Suppressor macrophage treated with lipopolysaccharide for 1 hour (primary cell): ENCODE results near the gene LDB3.

ENCODE experiments used
- DNase-seq, 3 donors: peaks; one replicate each; pipeline ENCODE4 v3.0.0-alpha.2; 2020 to 2022

Gene LDB3

DNA sequence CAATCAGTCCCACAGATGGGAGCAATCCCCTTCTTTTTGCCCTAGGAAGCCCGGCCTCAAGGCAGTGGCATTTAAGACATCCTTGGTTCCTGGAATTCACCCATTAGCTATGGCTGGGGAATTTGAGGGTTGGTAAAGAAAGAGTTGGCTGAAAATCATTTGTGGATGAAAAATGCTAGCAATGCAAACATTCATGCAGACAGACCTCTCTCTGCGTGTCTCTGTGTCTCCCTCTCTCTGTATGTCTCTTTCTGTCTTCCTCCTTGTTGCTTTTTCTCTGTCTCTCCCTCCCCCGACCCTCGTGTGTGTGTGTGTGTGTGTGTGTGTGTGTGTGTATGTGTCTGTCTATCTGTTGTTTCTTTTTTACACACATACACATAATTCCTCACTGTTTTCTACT, 19.4 kb downstream of the LDB3 start:
- DNase-seq, result no peak

DNA sequence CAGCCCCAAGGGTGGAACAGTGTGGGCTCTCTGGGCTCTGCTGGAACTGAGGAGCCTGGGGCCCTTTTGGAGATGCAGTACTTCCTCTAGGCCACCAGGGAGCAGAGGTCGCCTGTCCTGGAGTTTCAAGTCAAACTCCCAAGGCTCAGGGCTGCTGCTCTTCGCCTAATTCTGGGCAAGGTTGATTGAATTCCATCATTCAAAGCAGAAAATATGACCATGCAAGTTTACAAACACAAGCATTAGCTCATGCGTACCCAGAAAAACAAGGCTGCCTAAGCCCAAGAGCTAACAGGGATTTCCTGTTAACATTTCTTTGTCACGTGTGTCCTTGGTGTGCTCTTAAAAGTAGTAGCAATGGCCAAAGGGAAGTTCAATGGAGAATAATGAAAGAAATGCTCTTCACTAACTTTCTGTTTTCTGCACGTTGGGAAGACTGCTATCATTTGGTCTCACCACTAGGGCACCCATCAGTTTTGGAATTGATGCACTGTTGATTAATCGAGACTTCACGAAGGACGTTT, 20.1 kb downstream of the LDB3 start:
- peak; percentile 62 to 75 (median 74) for DNase-seq

DNA sequence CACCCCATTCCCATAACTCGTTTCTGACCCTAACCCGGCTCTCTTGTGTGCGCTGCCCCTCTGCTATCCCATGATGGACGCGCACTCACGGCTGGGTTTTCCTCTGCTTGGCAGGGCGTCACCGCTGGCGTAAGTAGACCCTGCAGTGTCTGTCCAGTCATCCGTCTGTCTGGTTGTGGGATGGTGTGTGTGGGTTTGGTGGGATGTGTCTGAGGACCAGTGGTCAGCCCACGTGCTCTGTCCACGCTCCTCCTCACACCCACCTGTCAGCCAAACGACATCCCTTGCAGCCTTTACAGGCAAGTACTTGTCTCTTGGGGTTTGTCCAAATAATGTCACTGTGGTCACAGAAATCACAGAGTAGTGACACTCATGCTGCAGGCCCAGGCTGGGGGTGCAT, 20.8 kb downstream of the LDB3 start:
- no peak for DNase-seq

DNA sequence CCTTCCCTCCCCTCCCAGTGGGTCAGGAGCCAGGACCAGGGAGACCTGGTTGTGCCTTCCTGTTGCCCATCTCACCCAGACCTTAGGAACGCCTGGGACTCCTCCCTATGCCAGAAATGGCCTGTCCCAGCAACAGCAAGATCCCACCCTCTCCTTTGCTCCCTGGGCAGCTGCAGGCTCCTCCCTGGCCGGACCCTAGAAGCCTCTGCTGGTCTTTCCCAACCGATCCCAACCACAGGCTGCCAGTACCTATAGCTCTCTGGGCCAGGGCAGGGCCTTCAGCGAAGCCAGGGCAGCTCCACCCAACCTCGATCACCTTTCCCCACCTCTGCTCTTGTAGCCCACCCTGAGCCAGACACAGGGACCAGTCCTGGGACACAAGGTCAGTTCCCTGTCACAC, 21.9 kb downstream of the LDB3 start:
- DNase-seq, result no peak

DNA sequence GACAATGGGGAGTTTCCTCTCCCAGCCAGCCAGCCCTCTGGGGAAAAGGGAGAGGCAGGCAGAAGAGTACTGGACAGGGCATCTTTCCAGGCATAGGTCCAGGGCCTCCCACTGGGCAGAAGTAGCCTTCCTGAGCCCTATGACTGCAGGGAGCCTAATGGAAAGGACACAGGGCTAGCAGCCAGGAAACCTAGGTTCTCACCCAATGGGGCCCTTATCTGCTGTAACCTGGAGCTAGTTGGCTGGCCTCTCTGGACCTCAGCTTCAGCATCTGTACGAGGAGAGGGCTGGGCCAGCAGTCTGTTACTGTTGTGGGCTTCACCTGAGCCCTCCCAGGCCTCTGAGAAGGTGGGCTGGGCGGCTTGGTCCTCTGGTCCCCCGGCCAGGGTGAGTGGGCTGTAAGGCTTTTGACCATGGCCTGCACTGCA, 22.4 kb downstream of the LDB3 start:
- no peak for DNase-seq

DNA sequence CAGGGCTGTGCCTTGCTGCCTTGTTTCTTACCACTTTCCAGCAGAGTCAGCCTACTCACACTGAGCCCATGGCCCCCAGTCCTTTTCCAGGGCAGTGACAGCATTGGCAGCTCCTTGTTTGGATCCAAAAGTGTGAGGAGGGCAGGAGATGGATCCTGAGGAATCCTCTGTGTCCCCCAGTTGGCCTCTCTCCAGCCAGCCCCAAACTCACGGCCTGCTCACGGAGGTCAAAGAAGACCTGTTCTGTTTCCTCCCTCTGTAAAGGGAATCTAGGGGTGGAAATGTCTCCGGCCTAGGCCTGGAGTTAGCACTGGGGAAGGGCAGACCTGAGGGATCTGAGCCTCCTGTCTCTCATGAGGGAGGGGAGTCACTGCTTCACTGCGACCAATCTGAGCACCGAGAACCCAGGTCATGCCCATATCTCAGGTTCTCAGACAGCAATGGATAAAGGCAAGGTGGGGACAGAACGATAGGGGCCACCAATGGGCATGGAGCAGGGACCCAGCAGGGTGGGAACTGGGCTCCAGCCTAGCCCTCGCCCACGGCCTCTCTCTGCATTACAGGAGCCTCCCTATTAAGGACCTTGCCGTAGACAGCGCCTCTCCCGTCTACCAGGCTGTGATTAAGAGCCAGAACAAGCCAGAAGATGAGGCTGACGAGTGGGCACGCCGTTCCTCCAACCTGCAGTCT, 23.2 kb downstream of the LDB3 start:
- no peak for DNase-seq

DNA sequence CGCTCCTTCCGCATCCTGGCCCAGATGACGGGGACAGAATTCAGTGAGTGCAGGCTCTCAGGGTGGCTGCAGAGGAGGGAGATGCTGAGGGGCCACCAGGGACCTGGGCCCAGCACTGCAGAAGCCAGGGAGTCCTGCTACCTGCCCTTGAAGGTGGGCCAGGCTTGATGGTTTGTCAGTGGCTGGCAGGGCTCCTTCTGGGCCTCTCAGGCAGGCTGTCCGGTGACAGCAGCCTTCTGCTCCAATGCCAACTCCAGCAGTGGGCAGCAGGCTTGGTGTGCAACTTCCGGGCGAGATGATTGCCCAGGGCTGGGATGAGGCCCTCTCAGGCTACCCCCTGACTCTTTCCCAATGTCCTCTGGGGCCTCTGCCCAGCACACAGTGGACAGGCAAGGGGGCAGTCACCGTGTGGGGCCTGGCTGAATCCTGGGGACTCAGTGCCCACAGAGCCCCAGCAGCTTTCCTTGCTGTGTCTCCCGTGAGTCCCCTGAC, 23.8 kb downstream of the LDB3 start:
- DNase-seq, result no peak

DNA sequence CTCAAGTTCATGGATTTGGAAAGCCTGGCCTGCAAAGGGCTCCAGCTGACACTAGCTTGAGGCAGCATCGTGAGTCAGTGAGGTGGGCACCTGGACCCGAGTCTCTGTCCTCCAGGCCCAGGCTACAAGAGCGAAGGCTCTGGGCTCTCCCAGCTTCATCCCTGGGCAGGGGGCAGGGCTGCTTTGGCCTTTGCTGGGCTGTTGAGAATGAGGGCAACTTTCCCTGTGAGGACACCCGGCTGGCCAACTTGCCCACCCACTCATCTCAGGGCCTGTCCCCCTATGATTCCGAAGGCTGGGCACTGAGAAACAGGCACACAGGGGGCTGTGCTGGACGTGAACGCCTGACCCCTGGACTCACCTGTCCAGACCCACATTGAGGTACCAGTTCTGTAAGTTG, 24.4 kb downstream of the LDB3 start:
- no peak for DNase-seq

DNA sequence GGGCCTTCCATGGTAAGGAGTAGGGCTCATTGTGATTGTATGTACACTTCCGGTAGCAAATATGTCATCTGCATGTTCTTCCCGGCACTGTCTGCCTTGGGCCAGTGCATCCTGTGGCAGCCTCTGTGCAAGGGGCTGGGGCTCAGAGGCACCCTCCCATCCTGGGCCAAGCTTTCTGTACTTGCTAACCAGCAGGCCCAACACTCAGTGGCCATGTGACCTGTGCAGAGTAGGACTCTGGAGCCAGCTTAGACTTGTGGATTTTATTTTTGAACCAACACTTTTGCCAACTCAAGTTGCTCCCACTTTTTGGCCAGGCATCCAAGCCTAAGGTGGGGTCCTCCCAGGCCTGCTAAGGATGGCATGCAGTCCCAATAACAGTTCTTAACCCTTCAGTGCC, 25.0 kb downstream of the LDB3 start:
- DNase-seq, result no peak

DNA sequence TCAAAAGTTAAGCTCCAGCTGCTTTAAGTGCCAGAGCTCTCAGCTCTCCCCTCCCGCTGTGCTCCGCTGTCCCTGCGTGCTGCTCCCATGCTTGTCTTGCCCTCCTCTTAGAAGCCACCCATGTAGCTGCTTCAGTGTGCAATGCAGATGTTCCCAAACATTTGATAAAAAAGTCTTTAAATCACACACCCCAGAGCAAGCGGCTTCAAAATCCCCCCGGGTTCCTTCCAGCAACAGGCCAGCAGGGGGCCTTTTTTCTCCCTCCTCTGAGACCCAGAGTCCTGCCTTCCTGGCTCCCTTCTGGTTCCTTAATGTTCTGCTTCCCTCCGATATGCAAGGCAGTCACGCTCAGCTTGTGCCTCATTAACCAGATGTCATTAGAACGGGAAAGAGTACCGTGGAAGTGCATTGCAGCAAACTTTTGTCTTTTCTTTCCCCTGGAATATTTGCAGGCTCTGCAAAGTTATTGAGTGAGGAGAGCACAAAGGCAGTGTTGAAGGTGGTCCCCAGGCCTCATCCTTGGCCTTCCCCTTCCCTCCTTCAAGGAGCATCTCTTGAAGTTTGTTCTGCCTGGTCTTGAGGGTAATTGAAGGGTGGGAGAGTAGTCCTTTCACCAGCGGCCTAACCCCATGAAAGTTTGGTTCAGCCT, 25.5 kb downstream of the LDB3 start:
- peak; percentile 39 to 72 (median 67) for DNase-seq

DNA sequence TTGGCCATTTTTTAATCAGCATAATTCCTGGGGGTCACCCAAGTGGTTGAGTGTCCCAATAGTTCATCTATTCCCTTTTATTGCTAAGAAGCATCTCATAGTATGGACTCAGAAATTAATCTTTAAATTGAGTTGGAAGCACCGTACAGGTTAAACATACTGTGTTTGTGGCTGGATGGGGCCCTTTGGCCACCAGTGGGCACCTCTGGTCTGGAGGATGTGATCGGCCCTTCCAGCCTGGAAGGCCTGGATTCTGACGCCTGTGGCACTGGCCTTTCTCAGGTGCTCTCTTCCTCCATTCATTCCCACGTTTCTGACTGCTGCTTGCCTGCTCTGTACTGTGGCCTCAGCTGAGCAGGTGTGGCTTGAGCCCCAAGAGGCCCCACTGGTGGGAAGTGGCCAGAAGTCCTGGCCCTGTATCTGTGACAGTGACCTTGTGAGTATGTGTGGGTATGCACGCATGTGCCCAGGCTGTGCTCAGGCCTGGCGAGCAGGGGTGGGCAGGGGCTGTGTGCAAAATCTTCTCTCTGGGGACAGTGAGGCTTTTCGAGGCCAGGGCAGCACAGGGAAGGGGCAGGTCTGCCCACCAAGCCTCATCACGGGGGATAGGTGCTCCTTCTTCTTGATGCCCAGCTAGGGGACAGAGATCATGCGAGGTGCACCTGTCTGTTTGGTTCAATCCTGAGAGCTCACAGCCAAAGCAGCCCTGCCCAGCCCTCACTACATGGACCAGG, 30.1 kb downstream of the LDB3 start:
- DNase-seq, result no peak

DNA sequence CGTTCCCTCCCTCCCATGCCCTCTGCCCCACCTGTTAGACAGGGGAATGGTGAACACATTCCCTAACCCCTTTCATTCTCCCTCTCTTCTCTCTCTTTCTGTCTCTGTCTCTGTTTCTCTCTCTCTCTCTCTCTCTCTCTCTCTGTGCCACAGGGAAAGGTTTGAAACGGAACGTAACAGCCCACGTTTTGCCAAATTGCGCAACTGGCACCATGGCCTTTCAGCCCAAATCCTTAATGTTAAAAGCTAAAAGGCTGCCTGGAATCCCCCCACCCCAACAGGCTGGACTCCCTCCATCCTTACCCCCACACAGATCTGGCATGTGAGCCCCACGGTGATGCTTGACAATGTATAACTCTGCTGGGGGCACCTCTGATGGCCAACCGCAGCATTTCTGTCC, 30.8 kb downstream of the LDB3 start:
- DNase-seq, result peak in 1 of 3 donors; percentile 8

DNA sequence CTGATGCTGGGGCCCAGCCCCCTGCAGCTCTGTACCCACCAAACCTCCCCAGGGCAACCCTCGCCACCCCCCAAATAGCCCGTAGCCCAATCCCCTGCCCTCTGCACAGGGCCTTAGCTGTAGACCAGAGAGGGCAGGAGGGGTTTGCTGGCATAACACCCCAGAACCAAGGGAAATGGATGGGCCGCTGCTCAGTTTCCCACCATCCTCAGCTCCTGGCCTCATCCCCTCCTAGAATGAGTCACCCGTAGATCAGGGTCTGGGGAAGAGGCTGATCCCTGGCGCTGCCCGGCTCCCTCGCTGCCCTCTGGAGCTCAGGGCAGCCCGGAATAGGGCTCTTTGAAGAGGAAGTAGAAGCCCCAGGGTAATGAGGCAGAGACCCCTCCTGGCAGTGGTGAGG, 31.2 kb downstream of the LDB3 start:
- DNase-seq, result no peak

DNA sequence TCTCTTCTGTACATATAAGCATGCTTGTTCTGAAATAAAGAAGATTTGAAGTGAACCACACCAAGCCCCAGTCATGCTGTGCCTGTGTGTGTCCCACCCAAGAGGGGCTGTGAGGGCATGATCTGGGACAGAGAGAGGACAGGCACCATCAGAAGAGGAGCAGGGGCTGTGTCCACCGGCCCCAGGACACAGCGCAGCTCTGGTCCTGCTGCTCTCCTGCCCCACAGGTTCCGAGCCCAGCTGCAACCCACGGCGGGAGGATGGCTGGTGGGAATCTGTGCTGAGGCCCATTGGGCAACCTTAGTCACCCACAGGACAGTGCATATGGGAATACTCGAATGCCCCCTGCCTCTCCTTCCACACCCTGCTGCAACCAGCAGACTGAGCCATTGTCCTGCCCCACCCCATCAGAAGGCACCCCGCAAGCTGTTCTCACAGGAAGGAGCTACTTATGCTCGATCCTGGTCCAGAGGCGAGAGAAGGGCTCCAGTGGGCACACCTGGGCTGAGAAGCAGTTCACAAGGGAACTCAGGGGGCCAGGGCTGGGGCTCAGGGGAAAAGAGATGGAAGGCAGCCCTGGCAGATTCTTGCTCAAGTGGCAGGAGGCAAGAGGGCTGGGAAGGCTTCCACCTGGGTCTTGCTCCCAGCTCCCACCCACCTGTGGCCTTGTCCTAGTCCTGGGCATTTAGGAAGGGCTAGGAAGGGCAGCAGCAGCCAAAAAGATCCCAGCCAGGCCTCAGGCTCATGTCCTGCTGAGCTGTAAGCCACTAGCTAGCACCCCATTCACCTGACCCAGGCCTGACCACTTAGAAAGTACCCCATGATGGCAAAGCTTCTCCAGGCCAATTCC, 31.9 kb downstream of the LDB3 start:
- no peak for DNase-seq

DNA sequence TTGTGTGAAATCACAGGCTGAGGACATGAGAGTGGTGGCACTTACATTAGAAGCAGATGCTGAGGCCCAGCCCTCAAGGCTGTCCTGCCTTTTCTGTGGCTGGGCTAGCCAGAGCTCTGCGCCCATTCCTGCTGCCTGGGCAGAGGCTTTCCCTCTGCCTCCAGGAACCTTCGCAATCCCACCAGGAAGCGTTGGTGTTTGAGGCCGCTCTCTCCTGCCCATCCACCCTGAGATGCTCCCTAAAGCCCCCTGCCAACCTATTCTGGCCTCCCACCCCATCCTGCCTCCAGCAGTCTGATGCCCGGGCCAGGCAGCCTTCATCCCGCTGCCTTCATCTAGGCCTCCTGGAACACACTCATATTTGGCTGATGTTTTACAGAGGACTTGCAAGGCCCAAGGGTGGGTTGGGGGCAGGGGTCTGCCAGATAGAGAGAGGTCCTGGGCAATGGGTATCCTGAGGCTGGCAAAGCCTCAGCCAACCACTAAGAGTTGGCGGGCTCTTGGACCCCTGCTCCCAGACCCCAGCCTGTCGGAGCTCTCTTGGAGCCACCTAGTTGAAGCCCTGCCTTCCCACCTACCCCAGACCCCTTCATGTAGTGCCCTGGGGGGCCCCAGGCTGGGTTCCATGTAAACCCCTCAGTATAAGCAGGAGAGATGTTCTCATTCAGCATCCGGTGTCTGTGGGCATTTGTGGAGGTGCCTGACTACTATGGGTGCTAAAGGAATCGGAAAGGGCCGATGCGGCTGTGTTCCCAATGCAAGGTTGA, 32.7 kb downstream of the LDB3 start:
- DNase-seq, result no peak

DNA sequence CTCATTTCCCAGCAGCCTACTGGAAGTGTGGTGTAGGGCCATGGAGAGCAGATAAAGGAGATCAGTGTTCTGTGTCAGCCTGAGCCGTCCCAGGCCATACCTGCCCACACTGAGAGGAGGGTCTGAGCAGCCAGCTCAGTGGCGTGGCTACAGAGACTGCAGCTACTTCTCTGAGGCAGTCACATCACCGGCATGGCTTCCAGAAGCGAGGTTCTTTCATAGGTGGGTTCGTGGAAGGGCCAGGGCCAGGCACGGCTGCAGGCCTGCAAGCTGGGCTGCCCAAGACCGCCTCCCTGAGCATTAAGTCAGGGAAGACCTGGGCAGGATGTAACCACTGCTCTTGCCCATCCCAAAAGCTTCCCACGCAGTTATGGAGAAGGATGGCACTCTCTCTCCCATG, 34.9 kb downstream of the LDB3 start:
- DNase-seq, result no peak

DNA sequence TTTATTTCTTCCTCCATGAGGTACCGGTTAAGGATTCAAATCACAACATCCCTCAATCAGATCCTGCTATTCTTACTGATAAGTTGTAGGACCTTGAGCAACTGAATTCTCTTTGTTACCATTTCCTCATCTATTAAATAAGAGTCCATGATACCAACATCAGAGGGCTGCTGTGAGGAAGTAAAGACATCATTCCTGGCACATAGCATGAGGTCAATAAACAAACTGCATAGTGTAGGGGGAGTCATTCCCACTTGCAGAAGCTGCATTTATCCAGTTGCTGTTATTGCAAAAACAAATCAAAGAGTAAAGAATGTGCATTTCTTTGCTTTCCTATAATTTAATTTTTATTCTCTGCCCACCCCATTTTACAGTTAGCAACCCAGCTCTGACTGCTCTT, 36.8 kb downstream of the LDB3 start:
- no peak for DNase-seq

DNA sequence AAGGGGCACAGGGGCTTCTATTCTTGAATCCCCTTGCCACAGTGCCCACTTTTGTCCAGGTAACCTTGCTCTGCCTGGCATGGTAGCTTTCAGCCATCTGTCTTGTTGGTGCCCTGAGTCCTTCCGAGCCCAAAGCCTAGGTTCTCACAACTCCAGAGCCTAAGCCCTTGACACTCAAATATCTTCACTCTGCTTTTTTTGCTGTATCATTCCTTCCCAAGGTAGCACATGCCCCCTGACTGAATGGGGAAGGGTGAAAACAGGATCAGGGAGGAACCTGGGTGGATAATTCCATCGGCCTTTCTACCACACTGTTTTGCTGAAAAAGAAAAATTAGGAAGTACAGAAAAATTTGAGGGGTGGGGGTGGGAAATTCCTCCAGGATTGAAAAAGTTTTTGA, 37.6 kb downstream of the LDB3 start:
- no peak for DNase-seq

DNA sequence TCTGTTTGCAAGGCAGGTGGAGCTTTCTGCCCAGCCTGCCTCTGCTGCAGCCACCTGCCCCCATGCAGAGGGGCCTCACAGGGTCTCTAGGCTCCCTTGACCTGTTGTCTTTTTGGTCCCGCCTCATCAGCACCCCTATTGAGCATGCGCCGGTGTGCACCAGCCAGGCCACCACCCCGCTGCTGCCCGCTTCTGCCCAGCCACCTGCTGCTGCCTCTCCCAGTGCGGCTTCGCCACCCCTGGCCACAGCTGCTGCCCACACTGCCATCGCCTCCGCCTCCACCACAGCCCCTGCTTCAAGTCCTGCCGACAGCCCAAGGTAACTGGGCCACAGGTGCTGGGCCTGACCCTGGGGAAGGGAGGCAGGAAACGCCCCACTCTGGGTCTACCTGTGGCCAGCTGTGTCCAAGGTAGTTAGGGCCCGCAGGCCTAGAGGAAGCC, 38.1 kb downstream of the LDB3 start:
- DNase-seq, result no peak

DNA sequence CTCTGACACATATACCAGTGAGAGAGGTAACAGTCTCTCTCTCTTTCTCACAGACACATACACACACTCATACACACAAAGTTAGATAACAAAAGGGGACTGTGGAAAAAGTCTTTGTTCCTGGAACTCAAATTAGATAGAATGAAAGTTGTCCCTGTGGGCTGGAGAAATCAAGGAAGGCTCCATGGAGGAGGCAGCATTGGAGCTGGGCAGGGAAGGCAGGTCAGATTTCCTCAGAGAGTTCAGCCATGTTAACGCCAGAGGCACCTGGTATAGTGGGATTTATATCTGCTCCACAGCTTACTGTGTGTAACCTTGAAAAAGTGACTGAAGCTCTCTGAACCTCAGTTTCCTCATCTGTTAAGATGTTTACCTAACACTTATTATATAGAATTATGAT, 38.7 kb downstream of the LDB3 start:
- DNase-seq, result no peak

DNA sequence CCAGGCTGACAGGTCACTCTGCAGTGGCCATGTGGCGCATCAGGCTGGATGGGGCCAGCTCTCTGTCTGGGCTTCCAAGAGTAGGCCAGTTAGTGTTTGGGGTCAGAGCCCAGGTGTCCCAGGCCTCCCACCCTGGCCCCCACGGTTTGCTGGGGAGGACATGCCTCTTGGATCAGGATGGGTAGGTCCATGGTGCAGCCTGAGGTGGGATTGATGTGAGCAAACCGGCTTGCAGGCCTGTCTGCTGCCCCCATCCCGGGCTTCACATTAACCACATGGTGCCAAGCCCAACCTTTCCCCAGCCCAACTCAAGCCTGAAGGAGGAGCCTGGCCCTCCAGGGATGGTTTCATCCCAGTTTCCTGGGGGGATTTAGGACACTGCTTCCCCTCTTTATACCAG, 39.2 kb downstream of the LDB3 start:
- no peak for DNase-seq
